H9 (cell line): Measurements from ENCODE around the gene LAIR2. TPM values are rescaled to one million over a fixed set of nuclear protein-coding genes. Genes with fewer than 3 reads are reported as not detected.

Experiments
- DNase-seq: peaks from one replicate; pipeline ENCODE4 v3.0.0-alpha.2; 2017
- H2AFZ ChIP-seq: one replicate; pipeline ENCODE4 v1.6.1; 2013; ENCODE audit warnings: mild to moderate bottlenecking, low read length, control low read depth, moderate library complexity
- H2AK5ac ChIP-seq: 2 replicates; pipeline ENCODE4 v1.6.1; 2013; ENCODE audit warnings: low read length, control low read depth, mixed read lengths; ENCODE audit not compliant: insufficient read length
- H2BK120ac ChIP-seq: one replicate; pipeline ENCODE4 v1.6.1; 2013; ENCODE audit warnings: low read depth, mild to moderate bottlenecking, low read length, control low read depth, inconsistent platforms; ENCODE audit not compliant: poor library complexity, severe bottlenecking
- H2BK12ac ChIP-seq: 2 replicates; pipeline ENCODE4 v1.6.1; 2013; ENCODE audit warnings: low read length, control low read depth, mixed read lengths, low read depth; ENCODE audit not compliant: insufficient read length
- H2BK15ac ChIP-seq: 2 replicates; pipeline ENCODE4 v1.6.1; 2013; ENCODE audit warnings: low read depth, low read length, control low read depth
- H2BK20ac ChIP-seq: one replicate; pipeline ENCODE4 v1.6.1; 2013; ENCODE audit warnings: low read depth, mild to moderate bottlenecking, low read length, control low read depth, inconsistent platforms; ENCODE audit not compliant: poor library complexity, severe bottlenecking
- H2BK5ac ChIP-seq: 2 replicates; pipeline ENCODE4 v1.6.1; 2013; ENCODE audit warnings: low read length, control low read depth, mixed read lengths; ENCODE audit not compliant: insufficient read length
- H3K14ac ChIP-seq: 2 replicates; pipeline ENCODE4 v1.6.1; 2013; ENCODE audit warnings: low read length, control low read depth; ENCODE audit not compliant: insufficient read depth
- H3K18ac ChIP-seq: 2 replicates; pipeline ENCODE4 v1.6.1; 2013; ENCODE audit warnings: low read depth, mild to moderate bottlenecking, mixed read lengths, low read length, control low read depth; ENCODE audit not compliant: insufficient read length
- H3K23ac ChIP-seq: 2 replicates; pipeline ENCODE4 v1.6.1; 2013; ENCODE audit warnings: low read length, control low read depth, mixed read lengths, low read depth; ENCODE audit not compliant: insufficient read length
- H3K23me2 ChIP-seq: 2 replicates; pipeline ENCODE4 v1.6.1; 2013; ENCODE audit warnings: low read depth, mild to moderate bottlenecking, mixed read lengths, low read length, control low read depth; ENCODE audit not compliant: insufficient read length, poor library complexity, severe bottlenecking
- H3K27ac ChIP-seq: 2 replicates; pipeline ENCODE4 v1.5.1; 2013; ENCODE audit warnings: low read length, control low read depth, mixed read lengths, low read depth; ENCODE audit not compliant: insufficient read length
- H3K27me3 ChIP-seq: 2 replicates; pipeline ENCODE4 v1.6.1; 2013; ENCODE audit warnings: low read length, control low read depth, inconsistent platforms; ENCODE audit not compliant: insufficient read depth
- H3K4ac ChIP-seq: 2 replicates; pipeline ENCODE4 v1.6.1; 2013; ENCODE audit warnings: low read depth, mild to moderate bottlenecking, control low read depth, inconsistent platforms, low read length, moderate library complexity
- H3K4me1 ChIP-seq: 2 replicates; pipeline ENCODE4 v1.6.1; 2013; ENCODE audit warnings: low read length, control low read depth, inconsistent platforms; ENCODE audit not compliant: insufficient read depth
- H3K4me2 ChIP-seq: 2 replicates; pipeline ENCODE4 v1.6.1; 2013; ENCODE audit warnings: low read length, control low read depth, mixed read lengths; ENCODE audit not compliant: insufficient read length, insufficient read depth
- H3K56ac ChIP-seq: 2 replicates; pipeline ENCODE4 v1.6.1; 2013; ENCODE audit warnings: low read depth, mild to moderate bottlenecking, mixed read lengths, low read length, control low read depth; ENCODE audit not compliant: insufficient read length
- H3K79me1 ChIP-seq: 2 replicates; pipeline ENCODE4 v1.6.1; 2013; ENCODE audit warnings: low read depth, mild to moderate bottlenecking, moderate library complexity, low read length, control low read depth, inconsistent platforms; ENCODE audit not compliant: insufficient read depth, poor library complexity, severe bottlenecking
- H3K79me2 ChIP-seq: 2 replicates; pipeline ENCODE4 v1.6.1; 2013; ENCODE audit warnings: low read length, control low read depth, inconsistent platforms; ENCODE audit not compliant: insufficient read depth
- H3K9ac ChIP-seq: 2 replicates; pipeline ENCODE4 v1.6.1; 2013; ENCODE audit warnings: low read length, control low read depth, mixed read lengths; ENCODE audit not compliant: insufficient read length; ENCODE audit errors: extremely low read depth
- H3K9me3 ChIP-seq: one replicate; pipeline ENCODE4 v1.6.1; 2013; ENCODE audit warnings: low read depth, low read length, inconsistent platforms; ENCODE audit not compliant: control insufficient read depth
- H3T11ph ChIP-seq: one replicate; pipeline ENCODE4 v1.6.1; 2013; ENCODE audit warnings: mild to moderate bottlenecking, low read length, control low read depth, inconsistent platforms
- H4K20me1 ChIP-seq: one replicate; pipeline ENCODE4 v1.6.1; 2013; ENCODE audit not compliant: control insufficient read depth, insufficient read length, insufficient read depth
- H4K5ac ChIP-seq: 2 replicates; pipeline ENCODE4 v1.6.1; 2013; ENCODE audit warnings: low read depth, mild to moderate bottlenecking, mixed read lengths, low read length, control low read depth; ENCODE audit not compliant: insufficient read length
- H4K8ac ChIP-seq: replicated peaks from 2 replicates; pipeline ENCODE4 v1.6.1; 2013; ENCODE audit warnings: low read length, control low read depth, mixed read lengths, low read depth; ENCODE audit not compliant: insufficient read length
- H4K91ac ChIP-seq: 2 replicates; pipeline ENCODE4 v1.6.1; 2013; ENCODE audit warnings: low read depth, mild to moderate bottlenecking, moderate library complexity, mixed read lengths, low read length, control low read depth; ENCODE audit not compliant: insufficient read length
- H3K27ac Mint-ChIP-seq, 3 experiments: 2 replicates in 2 of 3; 3 replicates in 1 of 3; pipeline ENCODE4 v1.8.0; 2020 to 2021; ENCODE audit warnings: mixed read lengths in 3 of 3, mild to moderate bottlenecking in 1 of 3, moderate library complexity in 1 of 3
- H3K27me3 Mint-ChIP-seq: 2 replicates; pipeline ENCODE4 v1.8.0; 2021; ENCODE audit warnings: low read depth, mild to moderate bottlenecking, moderate library complexity, mixed read lengths
- H3K36me3 Mint-ChIP-seq, 3 experiments: 2 replicates in 2 of 3; 3 replicates in 1 of 3; pipeline ENCODE4 v1.8.0; 2020 to 2021; ENCODE audit warnings: low read depth in 3 of 3, mixed read lengths in 3 of 3; ENCODE audit not compliant: insufficient read depth in 1 of 3
- H3K4me1 Mint-ChIP-seq, 2 experiments: 2 replicates each; pipeline ENCODE4 v1.8.0; 2020; ENCODE audit warnings: mixed read lengths in 2 of 2
- H3K4me3 Mint-ChIP-seq, 2 experiments: 2 replicates in 1 of 2; 3 replicates in 1 of 2; pipeline ENCODE4 v1.8.0; 2020 to 2021; ENCODE audit warnings: mild to moderate bottlenecking in 2 of 2, mixed read lengths in 2 of 2, moderate library complexity in 1 of 2
- H3K9me3 Mint-ChIP-seq, 2 experiments: 2 replicates in 1 of 2; 3 replicates in 1 of 2; pipeline ENCODE4 v1.8.0; 2020; ENCODE audit warnings: mild to moderate bottlenecking in 2 of 2, mixed read lengths in 2 of 2, moderate library complexity in 1 of 2
- WGBS: extraction: QIAGEN DNeasy Blood & Tissue Kit; methylation state at CpG from one replicate; pipeline ENCODE4 v1.1.7; 2013; ENCODE audit warnings: missing lambda C conversion rate, low lambda C conversion rate, mixed read lengths; ENCODE audit not compliant: insufficient read length; ENCODE audit errors: extremely low coverage; 5-methylcytosine and 5-hydroxymethylcytosine counted together
- total RNA-seq: library from RNA; stranded (reverse); gene quantifications from 2 replicates; pipeline ENCODE4 v1.2.1, GENCODE V29; 2021
- TF ChIP-seq, protein P1 (sequence below): fragments of 200-600 bp; sonication (generic); conservative IDR thresholded peaks from 3 replicates; pipeline ENCODE4 v1.8.0; 2021; ENCODE audit warnings: antibody characterized with exemption, mild to moderate bottlenecking

LAIR2 gene
- total RNA-seq, 1 experiment from 2014 or later: not detected

DNA sequence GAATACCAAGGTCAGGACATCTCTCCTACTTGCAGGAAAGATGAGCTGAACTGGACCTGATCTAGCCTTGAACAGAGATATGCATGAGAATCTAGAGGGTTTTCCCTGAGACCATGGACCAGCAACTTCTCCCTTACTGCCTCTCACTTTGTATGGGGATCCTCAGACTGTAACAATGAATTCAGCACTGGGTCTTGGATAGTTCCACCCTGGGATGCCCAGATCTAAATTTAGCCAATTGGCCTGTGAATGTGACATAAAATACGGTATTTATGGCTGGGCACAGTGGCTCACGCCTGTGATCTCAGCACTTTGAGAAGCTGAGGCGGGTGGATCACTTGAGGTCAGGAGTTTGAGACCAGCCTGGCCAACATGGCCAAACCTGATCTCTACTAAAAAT, 55.7 kb downstream of the LAIR2 start:
- TF ChIP-seq, protein P1, sequence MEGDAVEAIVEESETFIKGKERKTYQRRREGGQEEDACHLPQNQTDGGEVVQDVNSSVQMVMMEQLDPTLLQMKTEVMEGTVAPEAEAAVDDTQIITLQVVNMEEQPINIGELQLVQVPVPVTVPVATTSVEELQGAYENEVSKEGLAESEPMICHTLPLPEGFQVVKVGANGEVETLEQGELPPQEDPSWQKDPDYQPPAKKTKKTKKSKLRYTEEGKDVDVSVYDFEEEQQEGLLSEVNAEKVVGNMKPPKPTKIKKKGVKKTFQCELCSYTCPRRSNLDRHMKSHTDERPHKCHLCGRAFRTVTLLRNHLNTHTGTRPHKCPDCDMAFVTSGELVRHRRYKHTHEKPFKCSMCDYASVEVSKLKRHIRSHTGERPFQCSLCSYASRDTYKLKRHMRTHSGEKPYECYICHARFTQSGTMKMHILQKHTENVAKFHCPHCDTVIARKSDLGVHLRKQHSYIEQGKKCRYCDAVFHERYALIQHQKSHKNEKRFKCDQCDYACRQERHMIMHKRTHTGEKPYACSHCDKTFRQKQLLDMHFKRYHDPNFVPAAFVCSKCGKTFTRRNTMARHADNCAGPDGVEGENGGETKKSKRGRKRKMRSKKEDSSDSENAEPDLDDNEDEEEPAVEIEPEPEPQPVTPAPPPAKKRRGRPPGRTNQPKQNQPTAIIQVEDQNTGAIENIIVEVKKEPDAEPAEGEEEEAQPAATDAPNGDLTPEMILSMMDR: no peak
- no peaks in the 10 kb centered on the region for H3K79me2 ChIP-seq
- no peak overlapping the region for H2AK5ac ChIP-seq
- no peak overlapping the region for H4K91ac ChIP-seq
- no peak overlapping the region for H3K56ac ChIP-seq
- H2AFZ ChIP-seq: no peak overlapping the region
- no peaks in the 10 kb centered on the region for H3K27me3 ChIP-seq
- no peak overlapping the region for H3K23ac ChIP-seq
- no peak overlapping the region for H4K5ac ChIP-seq
- no peak overlapping the region for H2BK12ac ChIP-seq
- no peak overlapping the region for H3K9ac ChIP-seq
- no peak overlapping the region for H2BK20ac ChIP-seq
- H2BK5ac ChIP-seq: no peak overlapping the region
- Mint-ChIP-seq H3K27ac (no peak overlapping the region), H3K4me1 (no peaks in the 10 kb centered on the region), H3K36me3 (peaks cover 2 to 17% (median 5%) of the 10 kb centered on the region in 3 experiments; a peak in 6 of 7 replicates), H3K27me3 (peaks cover 4% of the 10 kb centered on the region; the same call in 1 of the 2 replicates), H3K9me3 (peaks cover 81 to 88% of the 10 kb centered on the region in 2 experiments), H3K4me3 (no peak overlapping the region)
- H3K4me1 ChIP-seq: no peaks in the 10 kb centered on the region
- no peak overlapping the region for H3K18ac ChIP-seq
- no peak overlapping the region for H3K4me2 ChIP-seq
- no peak overlapping the region for H3K4ac ChIP-seq
- no peak overlapping the region for H2BK120ac ChIP-seq
- peaks cover 84% of the 10 kb centered on the region for H3K9me3 ChIP-seq
- no peak overlapping the region for H2BK15ac ChIP-seq
- no peaks in the 10 kb centered on the region for H3K79me1 ChIP-seq
- no peaks in the 10 kb centered on the region for H4K20me1 ChIP-seq
- no peak overlapping the region for H3K27ac ChIP-seq
- no peaks in the 10 kb centered on the region for H3K23me2 ChIP-seq
- H3K14ac ChIP-seq: no peak overlapping the region
- WGBS: no CpG with 5 or more reads among the region's 3 CpGs
- no peak for DNase-seq
- H4K8ac ChIP-seq: no peak overlapping the region
- H3T11ph ChIP-seq: no peak overlapping the region

Other genes with a start within 250 kb of the LAIR2 start
- 0.09 TPM in 1 of 2 replicates, not detected in the other for gene LILRB5, start 245.6 kb upstream of the LAIR2 start, total RNA-seq
- not detected in 2 replicates for gene LILRB2, start 221.7 kb upstream of the LAIR2 start, total RNA-seq
- not detected in 2 replicates for gene LILRA5, start 189.7 kb upstream of the LAIR2 start, total RNA-seq
- not detected in 2 replicates for gene LILRA4, start 163.7 kb upstream of the LAIR2 start, total RNA-seq
- gene LAIR1, start 137.9 kb upstream of the LAIR2 start, total RNA-seq: not detected in 2 replicates
- 43.1 and 47.1 TPM in 2 replicates for gene TTYH1, start 87.4 kb upstream of the LAIR2 start, total RNA-seq
- 133 and 148 TPM in 2 replicates for gene LENG8, start 53.6 kb upstream of the LAIR2 start, total RNA-seq
- gene LENG9, start 39.1 kb upstream of the LAIR2 start, total RNA-seq: 3.7 and 3.8 TPM in 2 replicates
- gene CDC42EP5, start 29.5 kb upstream of the LAIR2 start, total RNA-seq: 1.6 and 2.9 TPM in 2 replicates
- not detected in 2 replicates for gene LILRA2, start 71.0 kb downstream of the LAIR2 start, total RNA-seq
- gene LILRA1, start 90.8 kb downstream of the LAIR2 start, total RNA-seq: not detected in 2 replicates
- gene LILRB1, start 127.7 kb downstream of the LAIR2 start, total RNA-seq: not detected in 2 replicates
- not detected in 2 replicates for gene LILRB4, start 160.2 kb downstream of the LAIR2 start, total RNA-seq
- not detected in 2 replicates for gene KIR3DL3, start 221.6 kb downstream of the LAIR2 start, total RNA-seq
- not detected in 2 replicates for gene KIR2DL3, start 235.7 kb downstream of the LAIR2 start, total RNA-seq